H1 (cell line): ENCODE results near the gene STK39.
"Not testable (repeated sequence)": the region's sequence is repeated elsewhere in the genome, so short reads cannot be mapped to it uniquely, and the experiment has no call there.

Experiments
- CTCF ChIP-seq, 3 experiments: IDR thresholded peaks; 1 replicate in 2 of 3; 2 replicates in 1 of 3; pipeline versions ENCODE4 v1.5.1 to v1.6.1; 2011; ENCODE audit warnings: low read length in 3 of 3, mild to moderate bottlenecking in 3 of 3, inconsistent platforms in 2 of 3, low read depth in 1 of 3, moderate library complexity in 1 of 3; ENCODE audit not compliant: insufficient read depth in 1 of 3; ENCODE audit errors: control extremely low read depth in 1 of 3
- EP300 ChIP-seq, 2 experiments: IDR thresholded peaks; 1 replicate in 1 of 2; 2 replicates in 1 of 2; pipeline ENCODE4 v1.6.1; 2011 to 2012; ENCODE audit warnings: low read depth in 2 of 2, low read length in 2 of 2, mild to moderate bottlenecking in 2 of 2, borderline replicate concordance in 1 of 2, inconsistent platforms in 1 of 2, moderate library complexity in 1 of 2
- JUND ChIP-seq: IDR thresholded peaks from 2 replicates; pipeline ENCODE4 v1.6.1; 2011; ENCODE audit warnings: mild to moderate bottlenecking, improper control_type of control experiment, low read length

DNA sequence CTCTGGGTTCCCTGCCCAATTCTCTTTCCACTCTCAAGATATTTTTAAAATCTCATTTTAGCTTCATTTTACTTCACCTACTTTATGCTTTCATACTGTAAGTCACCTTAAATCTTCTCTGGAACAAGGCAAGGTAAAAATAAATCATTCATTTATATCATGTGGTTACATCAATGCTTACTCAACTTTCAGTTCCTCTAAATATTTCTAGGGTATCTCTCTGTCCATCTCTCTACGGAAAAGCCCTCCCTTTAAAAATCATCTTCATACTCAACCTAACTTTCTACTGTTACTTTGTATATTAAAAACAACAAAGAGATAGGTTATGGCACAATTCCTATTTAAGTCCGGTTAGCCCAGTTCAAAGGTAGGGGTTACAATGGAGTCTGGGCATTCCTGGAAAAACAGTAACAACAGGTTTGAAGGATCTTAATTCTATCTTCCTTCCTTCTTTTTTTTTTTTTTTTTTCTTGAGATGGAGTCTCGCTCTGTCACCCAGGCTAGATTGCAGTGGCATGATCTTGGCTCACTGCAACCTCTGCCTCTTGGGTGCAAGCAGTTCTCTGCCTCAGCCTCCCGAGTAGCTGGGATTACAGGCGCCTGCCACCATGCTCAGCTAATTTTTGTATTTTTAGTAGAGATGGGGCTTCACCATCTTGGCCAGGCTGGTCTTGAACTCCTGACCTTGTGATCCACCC lies 205.1 kb downstream of the STK39 start:
- TF ChIP-seq CTCF (IDR thresholded peaks at IDR 0.05; ENCODE audit: control extremely low read depth in 1 of 3, insufficient read depth in 1 of 3, low read depth in 1 of 3, low read length in 3 of 3); JUND; EP300 (IDR thresholded peaks at IDR 0.05; ENCODE audit: borderline replicate concordance in 1 of 2, low read depth in 2 of 2, low read length in 2 of 2): not testable (repeated sequence)
